ENCODE results near the gene TAF10.

GRCh38 chr11:6660712-6661111 lies 48.7 kb upstream of the TAF10 start:
- TF ChIP-seq FOXM1 (IDR thresholded peaks at IDR 0.05; ENCODE audit: borderline replicate concordance) (no peak), BHLHE40 (IDR thresholded peaks at IDR 0.05; ENCODE audit: borderline replicate concordance) (no peak), FOXK2 (IDR thresholded peaks at IDR 0.05) (no peak)

Measured in HEK293T (cell line).